Measurements from ENCODE around the gene KIF3A.

- TF ChIP-seq, protein P1, sequence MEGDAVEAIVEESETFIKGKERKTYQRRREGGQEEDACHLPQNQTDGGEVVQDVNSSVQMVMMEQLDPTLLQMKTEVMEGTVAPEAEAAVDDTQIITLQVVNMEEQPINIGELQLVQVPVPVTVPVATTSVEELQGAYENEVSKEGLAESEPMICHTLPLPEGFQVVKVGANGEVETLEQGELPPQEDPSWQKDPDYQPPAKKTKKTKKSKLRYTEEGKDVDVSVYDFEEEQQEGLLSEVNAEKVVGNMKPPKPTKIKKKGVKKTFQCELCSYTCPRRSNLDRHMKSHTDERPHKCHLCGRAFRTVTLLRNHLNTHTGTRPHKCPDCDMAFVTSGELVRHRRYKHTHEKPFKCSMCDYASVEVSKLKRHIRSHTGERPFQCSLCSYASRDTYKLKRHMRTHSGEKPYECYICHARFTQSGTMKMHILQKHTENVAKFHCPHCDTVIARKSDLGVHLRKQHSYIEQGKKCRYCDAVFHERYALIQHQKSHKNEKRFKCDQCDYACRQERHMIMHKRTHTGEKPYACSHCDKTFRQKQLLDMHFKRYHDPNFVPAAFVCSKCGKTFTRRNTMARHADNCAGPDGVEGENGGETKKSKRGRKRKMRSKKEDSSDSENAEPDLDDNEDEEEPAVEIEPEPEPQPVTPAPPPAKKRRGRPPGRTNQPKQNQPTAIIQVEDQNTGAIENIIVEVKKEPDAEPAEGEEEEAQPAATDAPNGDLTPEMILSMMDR (IDR thresholded peaks at IDR 0.05; ENCODE audit: poor library complexity, severe bottlenecking) = no peak
- no peak for TF ChIP-seq TAF1 (IDR thresholded peaks at IDR 0.05; ENCODE audit: low read depth)
- TF ChIP-seq POLR2AphosphoS5 (IDR thresholded peaks at IDR 0.05) = no peak
These were observed 35.8 kb upstream of the KIF3A start for GRCh38 chr5:132773114-132773513.

Data from neural cell (in vitro differentiated cells).